Skeletal muscle satellite cell (primary cell): ENCODE data around the gene COX5B.

ENCODE experiments used
- H3K27me3 ChIP-seq: 2 replicates; pipeline ENCODE4 v1.7.0; 2013; ENCODE audit warnings: low read length; ENCODE audit not compliant: control insufficient read depth, insufficient read depth
- H3K36me3 ChIP-seq: 2 replicates; pipeline ENCODE4 v1.7.0; 2013; ENCODE audit warnings: mild to moderate bottlenecking, control low read depth, low read length; ENCODE audit not compliant: insufficient read depth
- H3K4me1 ChIP-seq: 2 replicates; pipeline ENCODE4 v1.7.0; 2013; ENCODE audit warnings: low read length; ENCODE audit not compliant: control insufficient read depth, insufficient read depth
- H3K4me2 ChIP-seq: 2 replicates; pipeline ENCODE4 v1.7.0; 2013; ENCODE audit warnings: mild to moderate bottlenecking, low read length
- H3K4me3 ChIP-seq: 2 replicates; pipeline ENCODE4 v1.7.0; 2013; ENCODE audit warnings: low read length
- H3K9ac ChIP-seq: 2 replicates; pipeline ENCODE4 v1.7.0; 2013; ENCODE audit warnings: mild to moderate bottlenecking, low read depth, low read length, moderate library complexity
- H3K9me3 ChIP-seq: replicated peaks from 2 replicates; pipeline ENCODE4 v1.7.0; 2013; ENCODE audit warnings: mild to moderate bottlenecking, control low read depth, low read length

Gene COX5B

DNA sequence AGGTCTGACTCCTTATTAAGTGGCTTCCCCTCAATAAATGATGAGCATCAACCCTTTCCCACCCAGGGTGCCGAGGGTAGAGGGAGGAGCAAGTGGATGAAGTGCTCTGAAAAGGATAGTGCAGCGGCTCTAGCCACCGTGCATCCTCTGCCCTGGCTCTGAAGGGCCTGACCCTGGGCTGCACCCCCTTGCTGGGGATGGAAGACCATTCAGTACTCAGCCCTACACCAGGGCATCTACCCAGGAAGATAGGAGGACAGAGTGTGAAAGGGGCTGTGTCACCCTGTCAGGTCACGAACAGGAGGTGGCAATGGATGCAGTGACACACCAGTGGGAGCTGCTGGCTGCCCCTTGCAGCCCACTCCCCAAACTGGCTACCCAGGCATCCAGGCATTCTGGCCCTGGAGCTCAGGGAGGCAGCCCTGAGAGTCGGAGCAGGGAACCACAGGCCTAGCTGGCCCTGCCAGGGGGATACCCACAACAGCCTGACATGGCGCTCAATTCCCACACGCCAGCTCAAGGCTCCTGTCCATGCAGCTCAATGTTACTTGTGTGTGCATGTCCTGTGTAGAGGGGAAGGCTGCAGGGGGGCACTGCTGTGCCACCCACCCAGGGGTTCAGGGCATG lies 10.4 kb downstream of the COX5B start:
- Histone ChIP-seq H3K27me3 (no peaks in the 10 kb centered on the region), H3K4me3 (no peak overlapping the region), H3K4me2 (no peak overlapping the region), H3K36me3 (peaks cover 63% of the 10 kb centered on the region), H3K4me1 (peaks cover 10% of the 10 kb centered on the region), H3K9me3 (no peaks in the 10 kb centered on the region), H3K9ac (no peak overlapping the region)

DNA sequence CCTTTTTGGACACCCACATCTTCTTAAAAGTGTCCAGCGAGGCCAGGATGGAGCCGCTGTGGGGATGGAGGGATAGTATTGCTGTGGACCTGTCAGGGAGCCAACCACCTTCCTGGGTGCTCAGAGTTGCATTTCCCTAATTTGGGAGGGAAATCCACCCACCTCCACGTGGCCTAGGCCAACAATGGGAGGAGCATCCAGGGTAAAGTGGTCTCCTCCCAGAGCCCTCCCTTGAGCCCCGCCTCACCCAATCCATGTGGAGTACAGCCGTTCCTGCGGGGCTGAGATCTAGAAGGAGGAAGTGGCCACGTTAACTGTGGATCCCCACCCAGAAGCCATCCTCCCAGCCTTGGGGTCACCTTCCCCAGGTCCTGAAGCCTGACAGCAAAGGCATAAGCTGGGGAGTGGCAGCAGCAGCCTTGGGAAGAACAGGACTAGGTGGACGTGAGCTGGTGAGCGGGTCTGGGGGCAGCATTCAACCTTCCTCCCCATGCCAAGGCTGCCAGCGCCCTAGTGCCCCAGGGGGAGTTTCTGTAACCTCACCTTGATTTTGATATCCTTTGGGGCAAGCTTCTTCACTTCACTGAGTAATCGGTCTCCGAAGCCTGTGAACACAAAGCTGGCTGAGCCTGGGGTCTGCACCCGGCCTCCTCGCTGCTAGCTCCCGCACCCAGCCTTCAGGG lies 11.2 kb downstream of the COX5B start:
- peaks cover 19% of the 10 kb centered on the region for H3K4me1 ChIP-seq
- H3K4me2 ChIP-seq = no peak overlapping the region
- peaks cover 63% of the 10 kb centered on the region for H3K36me3 ChIP-seq
- H3K9me3 ChIP-seq = no peaks in the 10 kb centered on the region
- H3K4me3 ChIP-seq = no peak overlapping the region
- H3K9ac ChIP-seq = no peak overlapping the region
- no peaks in the 10 kb centered on the region for H3K27me3 ChIP-seq

DNA sequence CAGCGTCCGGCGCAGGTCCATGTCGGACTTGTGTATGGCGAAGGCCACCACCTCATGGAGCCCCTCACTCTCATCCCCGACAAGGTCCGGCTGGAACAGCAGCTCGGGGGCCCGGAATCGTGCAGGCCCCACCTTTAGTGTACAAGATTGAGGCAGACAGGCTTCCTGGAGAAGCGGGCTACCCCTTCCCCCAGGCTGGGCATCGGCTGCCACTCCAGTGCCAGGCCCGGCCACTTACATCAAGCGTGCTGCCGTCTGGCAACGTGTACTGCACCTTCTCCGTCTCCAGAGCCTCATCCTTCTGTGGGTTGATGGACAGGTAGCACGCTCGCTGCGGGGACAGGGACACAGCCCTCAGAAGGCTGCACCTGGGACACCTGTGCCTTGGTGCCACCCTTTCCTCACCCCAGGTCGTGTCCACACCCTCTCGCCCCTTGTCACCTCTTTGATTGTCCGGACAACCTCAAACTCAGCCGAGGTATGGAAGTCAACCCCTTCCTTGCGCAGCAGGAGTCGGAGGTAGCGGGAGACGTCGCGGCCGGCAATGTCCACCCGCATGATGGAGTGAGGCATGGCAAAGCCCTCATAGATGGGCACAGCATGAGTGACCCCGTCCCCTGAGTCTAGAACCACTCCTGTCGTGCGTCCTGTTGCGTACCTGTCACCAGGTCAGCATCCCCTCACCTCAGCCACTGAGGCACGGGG lies 12.3 kb downstream of the COX5B start:
- Histone ChIP-seq H3K27me3 (no peaks in the 10 kb centered on the region), H3K4me3 (no peak overlapping the region), H3K9me3 (no peaks in the 10 kb centered on the region), H3K4me1 (peaks cover 25% of the 10 kb centered on the region), H3K36me3 (peaks cover 63% of the 10 kb centered on the region), H3K9ac (no peak overlapping the region), H3K4me2 (no peak overlapping the region)

DNA sequence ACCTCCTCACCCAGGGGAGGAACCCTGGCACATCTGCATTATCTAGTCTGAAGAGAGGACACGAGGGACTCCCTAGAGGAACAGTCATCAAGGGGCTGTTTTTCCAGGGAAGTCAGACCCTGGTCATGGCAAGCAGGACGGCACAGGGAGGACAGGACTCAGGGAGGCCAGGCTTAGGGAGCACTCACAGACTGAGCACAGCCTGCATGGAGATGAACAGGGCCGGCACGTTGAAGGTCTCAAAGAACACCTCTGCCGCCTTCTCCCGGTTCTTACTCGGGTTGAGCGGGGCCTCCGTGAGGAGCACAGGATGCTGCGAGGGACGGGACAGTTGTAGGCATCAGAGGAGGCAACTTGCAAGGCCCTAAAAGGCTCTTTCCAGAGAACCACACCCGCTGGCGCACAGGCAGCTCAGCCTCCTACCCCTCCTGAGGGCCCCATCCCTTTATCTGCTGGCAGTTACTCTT lies 12.9 kb downstream of the COX5B start:
- no peak overlapping the region for H3K4me3 ChIP-seq
- no peaks in the 10 kb centered on the region for H3K9me3 ChIP-seq
- H3K9ac ChIP-seq = no peak overlapping the region
- no peaks in the 10 kb centered on the region for H3K27me3 ChIP-seq
- peaks cover 59% of the 10 kb centered on the region for H3K36me3 ChIP-seq
- peaks cover 25% of the 10 kb centered on the region for H3K4me1 ChIP-seq
- no peak overlapping the region for H3K4me2 ChIP-seq

DNA sequence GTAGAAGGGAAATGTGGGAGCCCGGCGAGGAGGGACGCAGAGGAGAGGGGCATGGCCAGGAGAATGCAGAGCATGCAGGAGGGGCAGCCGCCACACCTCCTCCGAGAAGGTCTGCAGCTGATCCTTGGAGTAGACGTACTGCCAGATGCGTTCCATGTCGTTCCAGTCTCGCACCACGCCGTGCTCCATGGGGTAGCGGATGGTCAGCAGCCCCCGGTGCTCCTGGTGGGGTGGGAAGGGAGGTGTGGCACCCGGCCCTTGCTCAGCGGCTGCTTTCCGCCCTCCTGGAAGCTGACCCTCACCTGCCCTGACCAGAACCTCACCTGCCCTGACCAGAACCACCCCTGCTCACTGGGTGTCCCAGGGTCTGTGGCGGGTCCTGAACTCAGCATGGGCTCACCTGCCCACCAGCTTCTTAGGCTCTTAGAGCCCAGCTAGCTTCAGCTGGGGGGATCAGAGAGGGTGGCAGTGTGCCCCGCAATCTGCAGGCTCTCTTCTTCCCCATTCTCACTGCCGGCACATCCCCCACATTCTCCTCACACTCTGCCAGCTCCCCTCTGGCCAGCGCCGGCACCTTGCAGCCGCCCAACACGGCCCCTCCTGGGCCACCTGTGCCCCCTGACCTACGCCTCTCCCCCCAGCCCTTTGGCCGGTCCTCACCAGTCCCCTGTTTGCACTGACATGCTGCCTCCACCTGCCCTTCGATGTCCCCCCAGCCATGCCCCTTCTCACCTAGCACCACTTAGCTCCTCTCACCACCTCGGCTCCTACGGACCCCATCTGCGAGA lies 13.6 kb downstream of the COX5B start:
- no peak overlapping the region for H3K9ac ChIP-seq
- H3K9me3 ChIP-seq = no peaks in the 10 kb centered on the region
- no peaks in the 10 kb centered on the region for H3K27me3 ChIP-seq
- H3K36me3 ChIP-seq = peaks cover 52% of the 10 kb centered on the region
- no peak overlapping the region for H3K4me3 ChIP-seq
- no peak overlapping the region for H3K4me2 ChIP-seq
- H3K4me1 ChIP-seq = peaks cover 25% of the 10 kb centered on the region

DNA sequence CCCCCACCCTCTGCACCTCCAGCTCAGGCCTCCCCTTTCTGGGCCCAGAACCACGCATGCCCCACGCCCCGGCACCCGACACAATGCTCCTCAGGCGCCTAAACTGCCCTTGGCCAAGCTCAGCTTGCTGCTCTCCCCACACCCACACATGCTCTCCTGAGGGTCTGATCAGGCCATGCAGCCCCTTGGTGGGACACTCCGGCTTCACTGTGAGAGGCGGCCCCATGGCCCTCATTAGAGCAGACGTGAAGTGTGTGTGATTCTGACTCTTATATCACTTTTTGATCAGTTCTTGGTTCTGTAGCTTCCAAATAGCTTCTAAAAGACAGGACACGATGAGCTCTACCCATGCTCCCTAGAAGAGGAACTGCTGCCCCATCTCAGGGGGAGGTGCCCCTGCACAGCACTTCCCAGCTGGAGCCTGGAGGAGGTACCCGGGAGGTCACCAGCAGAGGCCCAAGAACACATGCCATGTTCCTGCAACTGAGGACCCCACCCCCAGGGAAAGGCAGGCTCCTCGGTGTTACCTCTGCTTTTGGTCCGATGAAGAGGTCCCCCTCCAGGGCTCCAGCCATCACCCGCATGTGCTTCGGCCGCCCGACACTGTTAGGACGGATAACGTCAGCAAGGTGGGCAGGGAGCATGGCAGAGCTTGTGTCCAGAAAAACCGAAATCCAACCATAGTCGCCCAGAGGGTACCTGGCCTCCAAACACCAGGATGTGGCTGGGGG lies 14.3 kb downstream of the COX5B start:
- peaks cover 29% of the 10 kb centered on the region for H3K4me1 ChIP-seq
- H3K4me2 ChIP-seq = peak overlapping the region; percentile 81
- no peak overlapping the region for H3K9ac ChIP-seq
- H3K9me3 ChIP-seq = no peaks in the 10 kb centered on the region
- H3K36me3 ChIP-seq = peaks cover 45% of the 10 kb centered on the region
- H3K27me3 ChIP-seq = no peaks in the 10 kb centered on the region
- H3K4me3 ChIP-seq = peak overlapping the region; percentile 35

DNA sequence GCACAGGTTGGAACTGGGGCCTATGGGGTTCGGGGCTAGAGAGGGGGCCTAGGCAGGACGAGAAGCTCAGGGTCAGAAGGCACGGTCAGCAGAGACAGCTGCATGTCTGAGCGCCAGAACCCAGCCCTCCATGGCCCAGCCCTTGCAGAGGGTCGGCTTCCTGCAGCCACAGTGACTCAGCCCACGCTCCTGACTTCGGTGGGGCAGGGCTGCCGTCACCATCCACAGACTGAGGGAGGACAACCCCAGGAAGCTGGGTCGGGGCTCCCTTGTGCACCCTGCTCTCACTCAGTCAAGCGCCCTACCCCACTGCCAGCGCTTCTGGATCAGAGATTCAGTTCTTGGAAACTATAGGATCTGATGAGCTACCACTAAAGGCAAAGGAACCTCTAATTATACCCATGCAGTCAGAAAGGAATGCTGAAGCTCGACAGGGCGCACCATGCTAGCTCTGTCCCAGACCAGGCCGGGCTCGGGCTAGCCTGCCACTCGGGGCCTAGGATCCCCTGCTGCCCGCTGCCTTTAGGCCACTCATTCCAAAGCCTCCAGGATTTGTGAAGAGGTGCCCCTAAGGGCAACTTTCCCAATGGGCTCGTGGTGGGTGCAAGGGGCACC lies 15.0 kb downstream of the COX5B start:
- Histone ChIP-seq H3K27me3 (no peaks in the 10 kb centered on the region), H3K4me1 (peaks cover 29% of the 10 kb centered on the region), H3K9me3 (no peaks in the 10 kb centered on the region), H3K9ac (peak overlapping the region; percentile 17), H3K4me2 (peak overlapping the region; percentile 81), H3K4me3 (peak overlapping the region; percentile 35), H3K36me3 (peaks cover 38% of the 10 kb centered on the region)

DNA sequence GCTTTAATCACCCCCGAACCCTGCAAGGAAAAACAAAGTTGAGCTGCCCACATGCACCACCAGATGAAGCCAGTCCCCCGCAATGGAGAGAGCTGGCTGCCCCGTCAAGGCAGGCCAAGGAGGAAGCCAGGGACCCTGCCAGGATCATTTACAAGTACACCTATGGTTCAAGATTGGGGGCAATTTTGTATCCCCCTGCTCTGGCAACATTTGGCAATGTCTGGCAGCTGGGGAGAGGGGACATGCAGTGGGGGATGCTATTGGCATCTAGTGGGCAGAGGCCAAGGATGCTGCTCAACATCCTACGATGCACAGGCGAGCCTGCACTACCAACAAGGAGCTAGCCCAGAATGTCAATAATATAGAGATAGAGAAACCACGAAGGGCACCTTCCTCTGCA lies 16.1 kb downstream of the COX5B start:
- H3K4me1 ChIP-seq = peaks cover 29% of the 10 kb centered on the region
- H3K4me3 ChIP-seq = peak overlapping the region; percentile 71
- peak overlapping the region; percentile 81 for H3K4me2 ChIP-seq
- no peaks in the 10 kb centered on the region for H3K27me3 ChIP-seq
- H3K36me3 ChIP-seq = peaks cover 27% of the 10 kb centered on the region
- peak overlapping the region; percentile 93 for H3K9ac ChIP-seq
- no peaks in the 10 kb centered on the region for H3K9me3 ChIP-seq

DNA sequence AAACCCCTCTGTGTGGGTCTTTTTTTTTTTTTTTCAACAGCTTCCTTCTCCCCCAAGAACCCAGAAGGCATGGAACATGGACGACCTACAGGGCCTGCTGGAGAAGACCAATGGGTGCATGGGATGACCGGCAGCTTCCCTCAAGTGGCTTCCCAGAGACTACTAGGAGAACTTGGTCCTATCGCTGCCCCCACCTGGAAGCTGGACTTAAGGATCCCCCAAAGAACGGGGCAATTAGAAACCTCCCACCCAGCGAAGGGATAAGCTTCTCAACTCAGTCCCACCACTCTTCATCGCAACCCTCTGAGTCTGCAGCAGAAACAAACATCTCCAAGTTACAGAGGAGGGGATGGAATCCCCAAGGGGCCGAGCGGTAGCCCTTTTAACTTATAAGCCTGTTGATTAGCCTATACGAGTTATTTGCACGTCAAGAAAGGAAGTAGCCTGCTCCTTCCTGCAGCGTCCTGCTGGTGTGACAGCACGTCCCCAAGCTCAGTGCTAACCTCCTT lies 16.6 kb downstream of the COX5B start:
- H3K36me3 ChIP-seq = peaks cover 22% of the 10 kb centered on the region
- H3K4me3 ChIP-seq = peak overlapping the region; percentile 71
- H3K9ac ChIP-seq = peak overlapping the region; percentile 93
- no peaks in the 10 kb centered on the region for H3K27me3 ChIP-seq
- H3K9me3 ChIP-seq = no peaks in the 10 kb centered on the region
- H3K4me2 ChIP-seq = peak overlapping the region; percentile 81
- H3K4me1 ChIP-seq = peaks cover 29% of the 10 kb centered on the region

DNA sequence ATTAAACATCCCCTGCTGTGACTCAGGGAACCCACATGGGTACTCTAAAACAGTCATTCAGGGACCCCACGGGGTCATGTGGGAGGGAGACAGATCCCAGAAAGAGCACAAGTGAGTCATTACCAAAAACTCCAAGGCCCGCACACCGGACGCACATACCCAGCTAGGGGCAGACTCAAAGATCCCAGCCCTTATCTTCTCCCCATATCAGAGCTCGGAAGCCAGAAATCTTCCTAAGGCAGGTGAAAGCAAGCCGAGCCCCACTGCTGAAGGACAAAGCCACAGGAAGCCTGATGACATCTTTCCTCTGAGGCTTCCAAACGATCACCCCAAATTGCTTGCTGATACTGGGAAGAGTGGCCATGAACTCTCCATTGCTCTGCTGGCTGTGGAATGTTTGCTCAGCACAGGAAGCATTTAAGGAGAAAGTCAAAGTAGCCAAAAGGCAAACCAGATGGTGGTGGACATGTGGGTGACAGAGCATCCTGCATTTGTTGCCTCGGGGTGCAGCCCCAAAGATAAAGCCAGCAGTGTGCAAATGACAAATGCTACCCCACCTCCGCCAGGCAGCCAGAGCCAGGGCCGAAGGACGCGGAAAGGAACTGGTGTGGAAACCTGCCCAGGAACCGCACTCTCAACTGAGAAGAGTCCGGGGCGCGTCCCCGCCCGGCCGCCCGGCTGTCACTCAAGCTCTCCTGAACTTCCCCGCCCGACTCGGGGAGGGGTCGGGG lies 17.2 kb downstream of the COX5B start:
- H3K9me3 ChIP-seq = no peaks in the 10 kb centered on the region
- H3K4me3 ChIP-seq = peak overlapping the region; percentile 71
- H3K9ac ChIP-seq = peak overlapping the region; percentile 93
- peaks cover 16% of the 10 kb centered on the region for H3K36me3 ChIP-seq
- H3K4me1 ChIP-seq = peaks cover 29% of the 10 kb centered on the region
- no peaks in the 10 kb centered on the region for H3K27me3 ChIP-seq
- peak overlapping the region; percentile 81 for H3K4me2 ChIP-seq
